IMR-90 (cell line): ENCODE measurements around the gene FITM2. TPM values are rescaled to one million over a fixed set of nuclear protein-coding genes. Genes with fewer than 3 reads are reported as not detected.
A peak's percentile ranks its signal among the peaks of the same experiment; 100 is the strongest.

Source experiments
- ATAC-seq: fragments of 200-7000 bp; cut with Tn5 transposase; 2 replicates; pipeline ENCODE4 v1.9.1; 2020; ENCODE audit warnings: low read depth, mild to moderate bottlenecking, moderate library complexity
- BruUV-seq: library from RNA; stranded (reverse); fragments of 400-500 nt; replicated peaks from 2 replicates; lab custom pipeline; 2021; lab: Mats Ljungman, UMichigan
- CTCF ChIA-PET: fragments of 300-600 bp; formaldehyde crosslinking; extraction: SDS; loops from one replicate; lab custom pipeline; 2021; ENCODE audit warnings: antibody characterized with exemption; lab: Yijun Ruan, JAX
- POLR2A ChIA-PET: fragments of 300-600 bp; sonication (Branson Sonifier 250); formaldehyde crosslinking; loops from one replicate; lab custom pipeline; 2022; ENCODE audit warnings: antibody characterized with exemption; ENCODE audit not compliant: unreplicated experiment; lab: Charles Lee
- DNase-seq: peaks from one replicate; pipeline ENCODE4 v3.0.0; 2013
- H2AFZ ChIP-seq: replicated peaks from 2 replicates; pipeline ENCODE3; 2013; ENCODE audit warnings: low read length, mild to moderate bottlenecking; ENCODE audit not compliant: poor library complexity
- H2AK5ac ChIP-seq: 2 replicates; pipeline ENCODE4 v1.6.1; 2013; ENCODE audit warnings: low read depth, low read length, inconsistent platforms
- H2AK9ac ChIP-seq: replicated peaks from 2 replicates; pipeline ENCODE3; 2013; ENCODE audit warnings: mild to moderate bottlenecking, low read depth, low read length, moderate library complexity; ENCODE audit not compliant: poor library complexity
- H2BK120ac ChIP-seq: 2 replicates; pipeline ENCODE4 v1.6.1; 2013; ENCODE audit warnings: low read depth, low read length, inconsistent platforms
- H2BK15ac ChIP-seq: 3 replicates; pipeline ENCODE4 v1.6.1; 2013; ENCODE audit warnings: low read depth, low read length, inconsistent platforms
- H2BK20ac ChIP-seq: 2 replicates; pipeline ENCODE4 v1.6.1; 2013; ENCODE audit warnings: low read depth, mild to moderate bottlenecking, inconsistent platforms, low read length, moderate library complexity
- H2BK5ac ChIP-seq: 2 replicates; pipeline ENCODE4 v1.6.1; 2013; ENCODE audit warnings: mild to moderate bottlenecking, low read depth, low read length, inconsistent platforms; ENCODE audit not compliant: poor library complexity, severe bottlenecking
- H3K14ac ChIP-seq: replicated peaks from 2 replicates; pipeline ENCODE4 v1.6.1; 2013; ENCODE audit warnings: low read depth, low read length, inconsistent platforms
- H3K18ac ChIP-seq: 2 replicates; pipeline ENCODE4 v1.6.1; 2013; ENCODE audit warnings: low read depth, low read length, control low read depth
- H3K23ac ChIP-seq: 2 replicates; pipeline ENCODE4 v1.6.1; 2013; ENCODE audit warnings: low read depth, low read length, inconsistent platforms
- H3K27ac ChIP-seq: 2 replicates; pipeline ENCODE4 v1.5.1; 2013; ENCODE audit warnings: mild to moderate bottlenecking, control low read depth, low read length; ENCODE audit not compliant: insufficient read depth
- H3K27me3 ChIP-seq: 2 replicates; pipeline ENCODE4 v1.6.1; 2013; ENCODE audit warnings: low read length; ENCODE audit not compliant: control insufficient read depth, insufficient read depth
- H3K36me3 ChIP-seq: 2 replicates; pipeline ENCODE4 v1.6.1; 2013; ENCODE audit warnings: low read length, mixed read lengths; ENCODE audit not compliant: control insufficient read depth, insufficient read depth
- H3K4ac ChIP-seq: 2 replicates; pipeline ENCODE4 v1.6.1; 2013; ENCODE audit warnings: low read depth, low read length, inconsistent platforms
- H3K4me1 ChIP-seq: 2 replicates; pipeline ENCODE4 v1.6.1; 2013; ENCODE audit warnings: low read length, mixed read lengths; ENCODE audit not compliant: control insufficient read depth, insufficient read depth
- H3K4me2 ChIP-seq: 2 replicates; pipeline ENCODE4 v1.6.1; 2013; ENCODE audit warnings: low read depth, mild to moderate bottlenecking, control low read depth, low read length, moderate library complexity
- H3K4me3 ChIP-seq: 2 replicates; pipeline ENCODE4 v1.5.1; 2013; ENCODE audit warnings: low read depth, mild to moderate bottlenecking, control low read depth, low read length, moderate library complexity; ENCODE audit not compliant: insufficient read depth
- H3K56ac ChIP-seq: 2 replicates; pipeline ENCODE4 v1.6.1; 2013; ENCODE audit warnings: low read length, inconsistent platforms; ENCODE audit not compliant: insufficient read depth; ENCODE audit errors: extremely low read depth
- H3K79me1 ChIP-seq, 2 experiments: 2 replicates each; pipeline ENCODE4 v1.6.1; 2013; ENCODE audit warnings: low read length in 2 of 2, inconsistent platforms in 1 of 2, low read depth in 1 of 2
- H3K9ac ChIP-seq: 2 replicates; pipeline ENCODE4 v1.6.1; 2013; ENCODE audit warnings: low read depth, low read length, control low read depth
- H3K9me1 ChIP-seq: 2 replicates; pipeline ENCODE4 v1.6.1; 2013; ENCODE audit warnings: low read length, inconsistent platforms; ENCODE audit not compliant: insufficient read depth
- H3K9me3 ChIP-seq: 2 replicates; pipeline ENCODE4 v1.6.1; 2013; ENCODE audit warnings: low read length; ENCODE audit not compliant: control insufficient read depth, insufficient read depth
- H4K20me1 ChIP-seq: 2 replicates; pipeline ENCODE4 v1.6.1; 2013; ENCODE audit warnings: low read length, inconsistent platforms; ENCODE audit not compliant: insufficient read depth
- H4K5ac ChIP-seq: 2 replicates; pipeline ENCODE4 v1.6.1; 2013; ENCODE audit warnings: mild to moderate bottlenecking, low read depth, low read length, control low read depth
- H4K8ac ChIP-seq, 2 experiments: 2 replicates each; pipeline ENCODE4 v1.6.1; 2013; ENCODE audit warnings: low read depth in 2 of 2, low read length in 2 of 2, control low read depth in 1 of 2, inconsistent platforms in 1 of 2
- H4K91ac ChIP-seq: 2 replicates; pipeline ENCODE4 v1.6.1; 2013; ENCODE audit warnings: low read depth, low read length, inconsistent platforms; ENCODE audit not compliant: insufficient read depth
- CHD1 ChIP-seq: IDR thresholded peaks from 2 replicates; pipeline ENCODE4 v1.6.1; 2012; ENCODE audit warnings: low read depth, low read length, improper control_type of control experiment
- MAFK ChIP-seq: IDR thresholded peaks from 2 replicates; pipeline ENCODE4 v1.6.1; 2012; ENCODE audit warnings: low read depth, low read length, improper control_type of control experiment
- MAZ ChIP-seq: IDR thresholded peaks from 2 replicates; pipeline ENCODE4 v1.6.1; 2012; ENCODE audit warnings: low read depth, mild to moderate bottlenecking, low read length, improper control_type of control experiment, moderate library complexity, borderline replicate concordance
- NFE2L2 ChIP-seq: fragments of 150-350 bp; IDR thresholded peaks from 2 replicates; pipeline ENCODE4 v1.6.1; 2016; ENCODE audit warnings: low read depth, mild to moderate bottlenecking, low read length
- RAD21 ChIP-seq: IDR thresholded peaks from 2 replicates; pipeline ENCODE4 v1.6.1; 2012; ENCODE audit warnings: low read length, improper control_type of control experiment
- SMC3 ChIP-seq: fragments of 150-350 bp; IDR thresholded peaks from 2 replicates; pipeline ENCODE4 v1.6.1; 2016; ENCODE audit warnings: low read depth, mild to moderate bottlenecking, antibody characterized with exemption, low read length, moderate library complexity
- WGBS, 2 experiments: methylation state at CpG; one replicate each; pipeline versions ENCODE4 v1.1.5 to v1.1.7; 2013; ENCODE audit warnings: missing lambda C conversion rate in 2 of 2; ENCODE audit not compliant: insufficient read length in 1 of 2; ENCODE audit errors: extremely low coverage in 2 of 2; 5-methylcytosine and 5-hydroxymethylcytosine counted together
- dilution Hi-C: fragments of 300-500 bp; cut with HindIII; formaldehyde crosslinking; loops from one replicate; pipeline ENCODE4 v1.14.3; 2018; ENCODE audit warnings: low sequenced_read_pairs; ENCODE audit not compliant: unreplicated experiment
- in situ Hi-C: fragments of 300-500 bp; cut with MboI; formaldehyde crosslinking; loops from 3 replicates; pipeline ENCODE4 v1.14.3; 2019; ENCODE audit warnings: low sequenced_read_pairs, inconsistent platforms, mixed read lengths
- intact Hi-C: fragments of 100-400 bp; cut with micrococcal nuclease; formaldehyde crosslinking; loops from 2 replicates; pipeline ENCODE4 v1.10.0; 2022
- polyA plus RNA-seq, 3 experiments: library from polyadenylated mRNA; depleted of rRNA; stranded (reverse); fragments of >200 nt; gene quantifications; 2 replicates each; pipeline ENCODE4 v1.2.3, GENCODE V29; 2012; ENCODE audit warnings: low replicate concordance in 1 of 3
- total RNA-seq: library from RNA; depleted of rRNA; stranded (reverse); fragments of >200 nt; gene quantifications from 2 replicates; pipeline ENCODE4 v1.2.3, GENCODE V29; 2012
- TF ChIP-seq, protein P1 (sequence below): fragments of 150-350 bp; IDR thresholded peaks from 2 replicates; pipeline ENCODE4 v1.6.1; 2016; ENCODE audit warnings: low read depth, mild to moderate bottlenecking, low read length, moderate library complexity, borderline replicate concordance
- TF ChIP-seq, protein P2 (sequence below): fragments of 150-350 bp; IDR thresholded peaks from 2 replicates; pipeline ENCODE4 v1.6.1; 2017; ENCODE audit warnings: mild to moderate bottlenecking, antibody characterized with exemption, low read length, low read depth

The FITM2 gene
- total and polyA plus RNA-seq, 2 of the 4 experiments (the other 2 are of a cell fraction) = 3.4 to 6.5 TPM

DNA sequence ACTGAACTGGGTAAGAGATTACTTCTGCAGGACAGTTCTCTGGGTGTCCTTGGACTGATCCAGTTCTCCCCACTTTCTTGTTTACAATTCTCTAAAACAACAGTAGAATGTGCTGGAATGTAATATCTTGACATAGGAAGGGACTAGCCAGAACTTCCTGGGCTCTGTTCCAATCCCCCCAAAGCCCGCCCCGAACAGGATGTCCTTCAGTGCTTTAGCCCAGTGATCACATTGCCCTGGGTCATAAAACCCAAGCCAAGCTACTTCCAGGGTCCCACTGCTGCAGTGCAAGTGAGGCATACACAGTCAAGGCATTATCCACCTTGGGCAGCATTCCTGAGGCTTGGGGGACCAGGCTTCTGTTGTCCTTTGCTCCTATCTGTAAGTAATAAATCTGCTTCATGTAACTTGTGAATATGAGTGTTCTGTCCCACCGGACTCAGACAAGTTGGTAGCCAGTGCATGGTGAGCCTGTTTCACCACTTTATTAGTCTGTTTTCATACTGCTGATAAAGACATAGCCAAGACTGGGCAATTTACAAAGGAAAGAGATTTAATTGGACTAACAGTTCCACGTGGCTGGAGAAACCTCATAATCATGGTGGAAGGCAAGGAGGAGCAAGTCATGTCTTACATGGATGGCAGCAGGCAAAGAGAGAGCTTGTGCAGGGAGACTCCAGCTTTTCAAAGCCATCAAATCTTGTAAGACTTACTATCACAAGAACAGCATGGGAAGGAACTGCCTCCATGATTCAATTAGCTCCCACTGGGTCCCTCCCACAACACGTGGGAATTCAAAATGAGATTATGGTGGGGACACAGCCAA is 23.5 kb downstream of the FITM2 start:
- in situ Hi-C loops = no loop called here
- 17% methylated on average over 1 of the region's 5 CpGs; no CpG with 5 or more reads in 1 of the 2 experiments for WGBS, 2 experiments

More for the DNA sequence above, 23.5 kb downstream of the FITM2 start:
- Histone ChIP-seq H4K5ac (no peak overlapping the region), H3K18ac (no peak overlapping the region), H2AK5ac (no peak overlapping the region), H3K9me3 (no peaks in the 10 kb centered on the region), H4K91ac (no peak overlapping the region), H3K27me3 (no peaks in the 10 kb centered on the region), H2BK120ac (no peak overlapping the region), H3K9ac (no peak overlapping the region), H3K4me3 (no peak overlapping the region), H3K14ac (no peak overlapping the region), H3K23ac (no peak overlapping the region), H3K4ac (no peak overlapping the region), H3K9me1 (no peaks in the 10 kb centered on the region), H3K4me1 (no peaks in the 10 kb centered on the region; the same call in 1 of the 2 replicates), H3K79me1 (no peaks in the 10 kb centered on the region), H2AFZ (no peak overlapping the region), H4K8ac (no peak overlapping the region), H3K36me3 (no peaks in the 10 kb centered on the region), H2AK9ac (no peak overlapping the region), H3K27ac (no peak overlapping the region), H2BK20ac (no peak overlapping the region), H4K20me1 (no peaks in the 10 kb centered on the region), H2BK5ac (no peak overlapping the region), H2BK15ac (no peak overlapping the region), H3K4me2 (no peak overlapping the region), H3K56ac (no peak overlapping the region)
- intact Hi-C loops = loop anchor here (5.0 kb wide), 1 partner anchor 35 kb away; no protein-coding TSS in a partner anchor
- DNase-seq (no peak), ATAC-seq (peak; percentile 37; the same call in 1 of the 2 replicates)
- ChIA-PET POLR2A (no interaction called here), CTCF (interaction anchor here (1.3 kb wide), 1 partner anchor 23 kb away, joined by 3 read pairs; the partner anchor contains the start of gene FITM2)
- no TSS peak for BruUV-seq
- TF ChIP-seq SMC3 = no peak
- no peak for TF ChIP-seq MAZ
- TF ChIP-seq CHD1 = no peak
- no peak for TF ChIP-seq RAD21
- TF ChIP-seq, protein P1, sequence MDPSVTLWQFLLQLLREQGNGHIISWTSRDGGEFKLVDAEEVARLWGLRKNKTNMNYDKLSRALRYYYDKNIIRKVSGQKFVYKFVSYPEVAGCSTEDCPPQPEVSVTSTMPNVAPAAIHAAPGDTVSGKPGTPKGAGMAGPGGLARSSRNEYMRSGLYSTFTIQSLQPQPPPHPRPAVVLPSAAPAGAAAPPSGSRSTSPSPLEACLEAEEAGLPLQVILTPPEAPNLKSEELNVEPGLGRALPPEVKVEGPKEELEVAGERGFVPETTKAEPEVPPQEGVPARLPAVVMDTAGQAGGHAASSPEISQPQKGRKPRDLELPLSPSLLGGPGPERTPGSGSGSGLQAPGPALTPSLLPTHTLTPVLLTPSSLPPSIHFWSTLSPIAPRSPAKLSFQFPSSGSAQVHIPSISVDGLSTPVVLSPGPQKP = no peak
- no peak for TF ChIP-seq NFE2L2
- TF ChIP-seq MAFK = no peak
- TF ChIP-seq, protein P2, sequence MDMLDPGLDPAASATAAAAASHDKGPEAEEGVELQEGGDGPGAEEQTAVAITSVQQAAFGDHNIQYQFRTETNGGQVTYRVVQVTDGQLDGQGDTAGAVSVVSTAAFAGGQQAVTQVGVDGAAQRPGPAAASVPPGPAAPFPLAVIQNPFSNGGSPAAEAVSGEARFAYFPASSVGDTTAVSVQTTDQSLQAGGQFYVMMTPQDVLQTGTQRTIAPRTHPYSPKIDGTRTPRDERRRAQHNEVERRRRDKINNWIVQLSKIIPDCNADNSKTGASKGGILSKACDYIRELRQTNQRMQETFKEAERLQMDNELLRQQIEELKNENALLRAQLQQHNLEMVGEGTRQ = no peak
- dilution Hi-C loops = no loop called here
